Measurements from ENCODE around the gene RRM1. TPM values are rescaled to one million over a fixed set of nuclear protein-coding genes. Genes with fewer than 3 reads are reported as not detected.

RRM1 gene
- total RNA-seq, 1 donor from 2014 or later: 32.2 TPM

DNA sequence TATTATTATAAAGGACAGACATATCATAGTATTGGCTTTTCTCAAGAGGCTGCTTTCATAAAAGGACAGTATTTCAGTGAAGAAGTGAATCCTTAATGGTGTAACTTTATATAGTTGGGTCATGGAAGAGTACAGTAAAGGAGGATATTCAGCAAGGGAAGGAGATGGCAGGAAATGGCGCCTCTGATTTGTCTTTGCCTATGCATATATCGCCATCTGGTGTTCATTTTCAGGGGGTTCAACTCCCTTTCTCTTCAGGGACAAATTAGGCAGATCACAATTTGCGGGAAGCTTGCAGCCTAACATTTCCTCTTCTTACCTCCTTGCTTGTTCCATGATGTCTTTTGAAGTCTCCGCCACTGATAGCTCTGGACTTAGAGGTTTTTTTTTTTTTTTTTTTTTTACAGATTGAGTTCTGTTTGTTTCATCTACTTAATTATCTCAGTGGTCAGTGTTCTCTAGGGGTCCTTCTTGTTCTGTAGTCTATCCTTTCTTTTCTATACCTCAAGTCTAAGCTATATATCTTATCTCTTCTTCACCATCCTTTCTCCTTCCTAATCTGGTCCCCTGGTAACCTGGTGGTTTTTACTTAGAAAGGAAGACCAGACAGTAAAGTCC, 21.8 kb upstream of the RRM1 start:
- ATAC-seq: peak; percentile 92
- intact Hi-C loops (cut with DNase I): loop anchor here (2.0 to 10.0 kb wide), 2 partner anchors 218 to 618 kb away; partner anchors contain the start of gene STIM1
- no peak for DNase-seq (ENCODE audit: low spot score)

DNA sequence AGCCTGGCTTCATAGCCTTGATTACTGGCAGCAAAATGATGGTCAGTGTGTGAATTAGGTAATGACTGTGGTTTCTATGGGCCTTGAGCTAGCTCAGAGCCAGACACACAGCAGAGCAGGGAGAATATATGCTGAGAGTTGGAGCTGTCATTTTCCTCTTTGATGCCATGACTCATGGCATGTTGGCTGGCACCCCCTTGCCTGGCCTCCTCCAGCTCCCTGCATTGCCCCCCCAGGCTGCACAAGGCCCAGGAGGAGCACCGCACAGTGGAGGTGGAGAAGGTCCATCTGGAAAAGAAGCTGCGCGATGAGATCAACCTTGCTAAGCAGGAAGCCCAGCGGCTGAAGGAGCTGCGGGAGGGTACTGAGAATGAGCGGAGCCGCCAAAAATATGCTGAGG, 20.3 kb upstream of the RRM1 start:
- intact Hi-C loops (cut with DNase I): loop anchor here (10.0 kb wide), 1 partner anchor 619 kb away; no protein-coding TSS in a partner anchor
- DNase-seq (ENCODE audit: low spot score): no peak
- no peak for ATAC-seq

DNA sequence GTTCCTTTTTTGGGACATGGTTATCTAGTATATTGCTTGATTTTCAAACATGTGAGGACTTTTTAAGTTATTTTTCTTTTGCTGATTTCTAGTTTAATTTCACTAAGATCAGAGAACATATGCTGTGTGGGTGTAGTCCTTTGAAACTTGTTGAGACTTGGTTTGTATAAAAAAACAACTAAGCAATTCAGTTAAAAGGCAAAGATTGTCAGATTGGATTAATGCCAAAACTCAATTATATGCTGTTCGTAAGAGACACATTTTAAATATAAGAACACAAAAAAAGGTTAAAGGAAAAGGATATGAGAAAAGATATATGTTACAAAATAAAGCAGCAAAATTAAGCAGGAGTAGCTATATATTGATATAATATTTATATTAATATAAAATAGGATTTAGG, 17.8 kb upstream of the RRM1 start:
- intact Hi-C loops (cut with DNase I): loop anchor here (10.0 kb wide), 1 partner anchor 622 kb away; no protein-coding TSS in a partner anchor
- ATAC-seq (no peak), DNase-seq (ENCODE audit: low spot score) (no peak)

DNA sequence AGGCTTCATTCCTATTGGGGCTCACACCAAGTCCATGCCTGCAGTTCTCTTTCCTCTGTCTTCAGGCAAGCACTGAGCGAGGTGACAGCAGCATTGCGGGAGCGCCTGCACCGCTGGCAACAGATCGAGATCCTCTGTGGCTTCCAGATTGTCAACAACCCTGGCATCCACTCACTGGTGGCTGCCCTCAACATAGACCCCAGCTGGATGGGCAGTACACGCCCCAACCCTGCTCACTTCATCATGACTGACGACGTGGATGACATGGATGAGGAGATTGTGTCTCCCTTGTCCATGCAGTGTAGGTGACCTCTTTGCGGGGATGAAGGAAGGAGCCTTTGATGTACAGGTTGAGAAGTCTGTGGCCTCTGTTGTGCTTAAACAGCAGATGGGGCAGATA, 11.4 kb upstream of the RRM1 start:
- no peak for DNase-seq (ENCODE audit: low spot score)
- ATAC-seq: no peak
- intact Hi-C loops (cut with DNase I): no loop called here

DNA sequence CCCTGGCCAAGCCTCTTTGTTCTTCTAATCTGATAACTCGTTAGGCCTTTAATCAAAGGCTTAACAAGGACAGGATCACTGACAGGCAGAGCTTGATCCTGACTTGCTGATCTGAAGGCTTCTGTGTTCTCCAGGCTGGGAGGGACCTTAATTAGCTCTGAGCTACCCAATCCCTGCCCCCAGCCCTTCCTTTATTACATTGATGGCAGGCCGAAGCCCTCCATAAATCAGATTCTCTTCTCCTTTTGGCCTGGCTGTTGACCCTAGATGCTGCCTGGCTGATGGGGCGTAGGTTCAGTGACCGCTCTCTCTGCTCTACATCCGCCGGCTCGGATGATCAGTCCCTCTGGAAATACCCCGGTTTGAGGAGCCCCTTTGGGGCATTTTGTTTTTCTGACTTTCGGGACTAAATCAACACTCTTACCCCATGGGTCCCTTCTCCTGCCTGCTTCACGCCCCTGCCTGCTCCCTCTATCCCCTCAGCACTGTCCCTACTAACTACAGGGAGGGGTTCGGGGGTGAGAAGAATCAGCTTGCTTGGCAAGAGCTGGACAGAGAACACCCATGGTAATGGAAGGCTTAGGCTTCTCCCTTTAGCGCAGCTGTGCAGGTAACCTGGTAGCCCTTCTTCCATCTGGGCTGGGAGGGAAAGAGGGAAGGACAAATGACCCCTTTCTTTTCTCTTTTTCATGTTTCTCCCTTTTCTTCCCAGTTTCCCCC, 10.0 kb upstream of the RRM1 start:
- DNase-seq (ENCODE audit: low spot score) (no peak), ATAC-seq (no peak)
- intact Hi-C loops (cut with DNase I): no loop called here

DNA sequence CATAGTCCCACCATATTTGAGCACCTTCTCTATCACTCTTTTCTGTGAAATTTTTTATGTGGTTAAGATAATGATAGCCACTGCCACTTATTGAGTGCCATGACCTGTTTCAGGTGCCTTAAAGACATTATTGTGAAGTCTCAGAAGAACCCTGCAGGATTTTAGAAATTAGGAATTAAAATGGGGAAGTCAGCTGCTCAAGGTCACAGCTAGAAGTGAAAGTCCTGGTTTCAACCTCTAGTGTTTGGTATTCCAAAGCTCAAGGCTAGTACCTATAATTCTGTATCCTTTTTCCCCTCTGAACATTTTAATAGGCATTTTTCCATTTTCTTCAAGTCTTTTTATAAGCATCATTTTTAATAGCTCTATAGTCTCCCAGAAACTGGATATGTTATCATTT, 9.0 kb upstream of the RRM1 start:
- ATAC-seq (no peak), DNase-seq (ENCODE audit: low spot score) (no peak)
- intact Hi-C loops (cut with DNase I): no loop called here

DNA sequence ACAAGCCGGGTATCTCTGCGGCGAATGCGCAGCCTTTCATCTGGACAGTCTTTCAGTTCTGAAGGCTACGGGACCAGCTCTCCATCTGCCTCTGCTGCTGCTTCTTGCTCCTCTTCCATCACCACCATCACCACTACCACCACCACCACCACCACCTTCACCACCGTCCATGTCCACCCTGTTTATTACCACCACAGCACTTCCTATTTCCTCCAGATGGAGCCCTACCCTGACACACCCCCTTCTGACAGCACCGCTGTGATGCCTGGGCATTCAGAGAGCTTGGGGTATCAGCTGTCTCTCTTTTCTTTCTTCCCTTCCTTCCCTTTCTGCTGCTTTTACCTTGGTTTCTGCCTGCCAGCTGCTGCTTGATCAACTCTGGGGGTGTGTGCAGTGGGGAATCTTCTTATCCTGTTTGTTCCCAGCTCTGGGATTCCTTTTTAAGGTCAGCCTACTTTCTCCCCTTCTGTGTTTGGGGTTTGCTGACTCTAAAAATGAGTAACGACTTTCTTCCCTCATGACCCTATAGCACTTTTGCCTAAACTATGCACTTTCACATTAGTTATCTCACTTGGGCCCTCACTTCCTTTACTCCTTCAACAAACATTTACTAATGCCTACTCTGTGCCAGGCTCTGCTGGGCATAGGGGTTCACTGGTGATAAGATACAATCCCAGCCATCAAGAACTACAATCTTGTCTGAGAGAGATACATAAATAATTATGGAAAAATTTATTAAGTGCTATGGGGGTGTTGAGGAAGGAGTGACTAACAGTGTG, 7.8 kb upstream of the RRM1 start:
- intact Hi-C loops (cut with DNase I): no loop called here
- ATAC-seq (no peak), DNase-seq (ENCODE audit: low spot score) (no peak)

DNA sequence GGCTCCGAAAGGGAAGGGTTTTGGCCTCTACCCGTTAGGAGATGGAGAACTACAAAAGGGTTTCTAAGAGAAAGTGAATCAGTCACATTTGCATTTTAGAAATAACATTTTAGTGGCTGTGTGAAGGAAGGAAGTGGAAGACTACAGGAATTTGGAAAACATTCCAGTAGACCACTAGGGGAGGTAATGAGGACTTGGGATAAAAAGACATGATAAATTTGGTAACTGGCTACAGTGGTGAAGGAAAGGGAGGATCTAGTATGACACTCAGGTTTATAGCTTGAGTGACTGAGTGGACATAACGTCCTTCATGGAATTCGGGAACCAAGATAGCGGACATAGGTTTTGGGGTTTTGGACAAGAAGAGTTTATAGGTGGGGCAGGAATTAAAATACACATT, 7.0 kb upstream of the RRM1 start:
- no peak for DNase-seq (ENCODE audit: low spot score)
- ATAC-seq: no peak
- intact Hi-C loops (cut with DNase I): no loop called here

DNA sequence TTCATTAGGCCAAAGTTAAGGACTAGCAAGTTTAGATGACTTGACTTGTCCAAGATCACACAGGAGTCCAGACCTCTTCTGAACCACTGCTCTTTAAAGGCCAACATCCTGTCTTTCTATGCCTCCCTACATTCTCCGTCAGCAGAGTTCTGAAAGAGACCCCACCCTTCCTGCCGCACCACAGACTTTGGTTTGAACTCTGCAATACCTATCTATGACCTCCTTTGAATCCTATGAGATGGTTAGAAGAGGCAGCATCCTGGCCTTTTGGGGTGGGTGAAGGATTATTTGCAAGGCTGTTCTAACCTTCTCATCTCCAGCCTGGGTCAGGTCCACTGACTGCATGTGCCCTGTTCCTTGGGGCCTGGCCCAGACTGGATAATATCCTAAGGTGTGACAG, 4.3 kb upstream of the RRM1 start:
- ATAC-seq: no peak
- no peak for DNase-seq (ENCODE audit: low spot score)
- intact Hi-C loops (cut with DNase I): no loop called here

DNA sequence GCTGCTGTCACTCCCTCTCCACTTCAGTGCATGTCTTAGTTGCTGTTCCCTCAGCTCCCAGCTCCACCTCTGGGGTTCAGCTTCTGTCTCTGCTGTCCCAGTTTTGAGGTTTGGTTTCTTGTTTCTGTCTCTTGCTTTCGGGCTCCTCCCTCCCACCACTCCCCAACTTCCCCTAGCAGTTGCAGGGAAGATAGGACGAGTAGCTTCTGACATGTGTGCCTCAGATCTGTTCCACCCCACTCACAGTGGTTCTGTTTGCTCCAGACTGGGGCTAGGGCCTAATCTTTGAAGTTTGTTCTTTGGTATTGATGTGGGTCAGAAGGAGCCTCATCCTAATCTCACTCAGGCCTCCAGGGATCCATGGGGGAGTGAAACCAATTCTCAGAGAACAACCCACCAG, 2.6 kb upstream of the RRM1 start:
- intact Hi-C loops (cut with DNase I): no loop called here
- ATAC-seq (no peak), DNase-seq (ENCODE audit: low spot score) (no peak)

DNA sequence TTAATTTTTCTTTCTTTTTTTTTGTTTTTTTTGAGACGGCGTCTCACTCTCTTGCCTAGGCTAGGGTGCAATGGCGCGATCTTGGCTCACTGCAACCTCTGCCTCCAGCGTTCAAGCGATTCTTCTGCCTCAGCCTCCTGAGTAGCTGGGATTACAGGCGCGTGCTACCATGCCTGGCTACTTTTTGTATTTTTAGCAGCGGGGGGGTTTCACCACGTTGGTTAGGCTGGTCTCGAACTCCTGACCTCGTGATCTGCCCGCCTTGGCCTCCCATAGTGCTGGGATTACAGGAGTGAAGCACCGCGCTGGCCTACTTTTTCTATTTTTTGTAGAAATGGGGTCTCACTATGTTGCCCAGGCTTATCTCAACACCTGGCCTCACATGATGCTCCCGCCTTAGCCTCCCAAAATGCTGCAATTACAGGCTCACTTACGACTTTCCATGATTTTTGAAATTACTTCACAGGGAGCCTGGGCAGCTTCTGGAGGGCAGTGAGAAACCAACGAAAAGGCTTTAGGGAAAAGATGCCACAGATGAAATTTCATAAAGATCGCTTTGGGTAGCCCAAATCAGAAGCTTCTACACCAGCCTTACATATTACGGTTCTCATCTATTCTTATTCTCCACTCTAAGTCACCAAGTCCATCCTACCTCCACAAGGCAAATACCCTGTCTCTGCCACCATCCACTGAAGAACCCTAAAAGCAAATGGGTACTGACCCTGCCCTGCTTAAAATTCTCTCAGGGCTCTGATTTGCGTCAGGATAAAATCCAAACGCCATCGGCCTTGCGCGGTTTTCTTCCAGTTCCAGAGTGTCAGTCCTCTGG, 866 bp upstream of the RRM1 start:
- DNase-seq (ENCODE audit: low spot score) (no peak), ATAC-seq (peak; percentile 4)
- intact Hi-C loops (cut with DNase I): no loop called here

DNA sequence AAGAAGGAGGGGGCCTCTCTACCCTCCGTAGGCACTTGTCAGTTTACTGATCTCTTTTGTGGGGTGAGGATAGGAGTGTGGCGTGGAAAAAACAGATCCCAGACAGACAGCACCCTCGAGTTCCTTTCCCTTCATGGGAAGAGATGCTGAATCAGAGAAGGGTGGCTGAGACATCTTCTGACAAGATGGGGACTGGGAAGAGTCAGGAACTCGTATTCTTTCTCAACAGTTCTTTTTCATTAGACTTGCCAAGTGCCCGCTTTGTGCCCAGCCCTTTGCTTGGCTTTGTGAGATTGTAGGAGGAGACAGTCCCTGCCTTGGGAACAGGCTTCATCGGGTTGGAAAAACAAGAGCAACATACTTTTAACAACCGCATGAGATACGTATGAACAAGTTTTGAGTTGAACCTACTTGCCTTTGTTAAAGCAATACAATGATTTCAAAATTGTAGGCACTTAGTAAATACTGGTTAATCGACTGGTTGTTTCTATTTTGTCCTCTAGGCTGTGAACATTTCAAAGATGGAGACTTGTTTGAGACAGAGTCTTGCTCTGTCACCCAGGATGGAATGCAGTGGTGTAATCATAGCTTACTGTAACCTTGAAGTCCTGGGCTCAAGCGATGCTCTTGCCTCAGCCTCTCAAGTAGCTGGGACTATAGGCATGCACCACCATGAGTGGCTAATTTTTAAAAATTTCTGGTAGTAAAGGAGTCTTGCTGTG, 1.1 kb downstream of the RRM1 start:
- no peak for ATAC-seq

DNA sequence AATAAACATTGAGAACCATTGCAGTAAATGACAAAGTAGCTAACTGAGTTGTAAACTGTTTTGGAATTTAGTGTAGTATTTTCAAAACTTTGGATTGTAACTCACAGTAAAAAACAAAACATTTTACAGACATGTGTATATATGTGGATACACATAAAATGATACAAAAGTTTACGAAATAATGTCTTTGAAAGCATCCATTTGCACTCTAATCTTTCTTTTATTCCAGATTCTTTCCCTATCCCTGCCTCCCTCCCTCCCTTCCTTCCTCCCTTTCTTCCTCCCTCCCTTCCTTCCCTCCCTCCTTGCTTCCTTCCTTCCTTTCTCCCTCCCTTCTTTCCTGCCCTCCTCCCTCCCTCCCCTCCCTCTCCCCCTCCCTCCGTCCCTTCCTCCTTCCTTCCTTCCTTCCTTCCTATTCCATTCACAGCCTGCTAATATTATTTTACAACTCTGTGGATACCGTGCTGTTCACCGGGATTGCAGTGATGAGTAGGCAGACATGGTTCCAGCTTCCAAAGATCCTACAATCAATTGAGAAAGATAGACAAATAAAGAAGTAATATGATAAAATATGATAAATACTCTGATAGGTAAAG, 3.5 kb downstream of the RRM1 start:
- intact Hi-C loops (cut with DNase I): no loop called here
- no peak for ATAC-seq
- no peak for DNase-seq (ENCODE audit: low spot score)

More for the DNA sequence above, 1.1 kb downstream of the RRM1 start:
- no peak for DNase-seq (ENCODE audit: low spot score)
- intact Hi-C loops (cut with DNase I): no loop called here

DNA sequence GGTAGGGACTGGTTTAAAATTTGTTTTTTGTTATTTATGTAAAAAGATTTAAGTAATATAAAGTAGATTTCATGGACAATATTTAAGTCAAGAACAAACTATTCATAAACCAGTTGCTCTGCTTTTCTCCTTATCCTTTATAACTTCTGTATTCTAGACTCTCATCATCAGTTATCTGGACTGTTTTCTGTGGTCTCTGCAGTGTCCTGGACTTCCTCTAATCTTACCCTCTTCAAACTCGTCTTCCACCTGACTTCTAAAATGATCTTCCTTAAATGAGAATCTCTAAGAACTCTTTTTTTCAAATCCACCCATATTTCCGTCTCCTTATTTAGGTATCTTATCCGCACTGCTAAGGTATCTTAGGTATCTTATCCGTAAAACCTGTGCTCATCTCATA, 8.1 kb downstream of the RRM1 start:
- intact Hi-C loops (cut with DNase I): no loop called here
- no peak for ATAC-seq
- no peak for DNase-seq (ENCODE audit: low spot score)

DNA sequence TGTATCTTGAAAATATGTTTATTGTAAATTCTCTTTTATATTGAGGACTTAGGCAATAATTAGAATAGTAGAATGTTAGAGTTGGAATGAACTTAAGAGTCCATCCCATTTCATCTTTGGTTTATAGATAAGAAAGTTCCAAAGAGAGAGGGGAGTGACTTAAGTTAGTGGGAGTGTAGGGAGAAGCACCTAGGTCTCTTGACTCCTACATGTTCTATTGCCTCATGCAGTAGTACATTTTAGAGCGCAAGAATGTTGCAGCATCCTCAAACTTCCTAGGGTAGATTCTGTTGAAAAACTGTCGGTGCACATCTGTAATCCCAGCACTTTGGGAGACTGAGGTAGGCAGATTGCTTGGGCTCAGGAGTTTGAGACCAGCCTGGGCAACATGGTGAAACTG, 8.7 kb downstream of the RRM1 start:
- no peak for DNase-seq (ENCODE audit: low spot score)
- ATAC-seq: no peak
- intact Hi-C loops (cut with DNase I): no loop called here

DNA sequence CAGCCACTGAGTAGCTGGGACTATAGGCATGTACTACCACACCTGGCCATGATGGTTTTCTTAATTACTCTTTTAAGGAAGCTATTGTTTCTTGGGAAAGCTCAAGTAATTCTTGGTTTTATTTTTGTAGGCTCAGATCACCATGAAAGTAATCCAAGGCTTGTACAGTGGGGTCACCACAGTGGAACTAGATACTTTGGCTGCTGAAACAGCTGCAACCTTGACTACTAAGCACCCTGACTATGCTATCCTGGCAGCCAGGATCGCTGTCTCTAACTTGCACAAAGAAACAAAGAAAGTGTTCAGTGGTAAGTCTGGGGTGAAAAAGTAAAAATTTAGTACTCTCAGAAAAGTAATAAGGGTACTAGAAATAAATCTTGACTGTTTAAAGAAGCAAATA, 11.3 kb downstream of the RRM1 start:
- ATAC-seq (no peak), DNase-seq (ENCODE audit: low spot score) (no peak)
- intact Hi-C loops (cut with DNase I): no loop called here

DNA sequence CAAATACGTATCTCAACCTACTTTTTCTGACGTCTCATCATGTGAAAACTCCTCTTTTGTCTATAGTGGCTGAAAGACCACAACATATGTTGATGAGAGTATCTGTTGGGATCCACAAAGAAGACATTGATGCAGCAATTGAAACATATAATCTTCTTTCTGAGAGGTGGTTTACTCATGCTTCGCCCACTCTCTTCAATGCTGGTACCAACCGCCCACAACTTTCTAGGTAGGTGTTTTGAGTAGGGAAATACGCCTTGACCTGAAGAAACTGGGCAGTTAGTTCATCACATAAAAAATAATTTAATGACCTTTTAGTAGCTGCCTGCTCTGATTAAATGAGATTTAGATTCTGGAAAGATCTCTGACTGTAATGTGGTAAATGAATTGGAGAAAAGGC, 17.2 kb downstream of the RRM1 start:
- no peak for ATAC-seq
- no peak for DNase-seq (ENCODE audit: low spot score)
- intact Hi-C loops (cut with DNase I): no loop called here

DNA sequence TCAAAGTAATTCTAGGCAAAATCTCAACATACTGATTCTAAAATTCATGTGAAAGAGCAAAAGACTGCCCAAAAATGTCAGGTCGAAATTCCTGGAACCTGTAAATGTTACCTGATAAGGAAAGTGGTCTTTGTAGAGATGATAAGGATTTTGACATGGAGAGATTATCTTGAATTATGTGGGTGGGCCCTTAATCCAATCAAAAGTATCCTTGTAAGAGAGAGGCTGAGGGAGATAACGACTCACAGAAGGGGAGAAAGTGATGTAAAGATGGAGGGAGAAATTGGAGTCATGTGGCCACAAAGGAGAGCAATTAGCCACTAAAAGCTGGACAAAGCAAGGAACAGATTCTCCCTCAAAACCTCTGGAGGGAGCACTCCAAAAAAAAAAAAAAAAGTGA, 20.5 kb downstream of the RRM1 start:
- no peak for DNase-seq (ENCODE audit: low spot score)
- intact Hi-C loops (cut with DNase I): no loop called here
- no peak for ATAC-seq

Measured in sciatic nerve (tissue), 2 donors.